Spleen (tissue), 11 donors: ENCODE data around the gene MRPL38. TPM values are rescaled to one million over a fixed set of nuclear protein-coding genes. Genes with fewer than 3 reads are reported as not detected.

Source experiments
- DNase-seq: peaks from one replicate; pipeline ENCODE4 v3.0.0-alpha.2; 2020
- H3K27ac ChIP-seq, 8 donors: fragments of 200-600 bp; sonication (generic) in 7 of 8; 1 replicate in 4 of 8; 2 replicates in 4 of 8; pipeline versions ENCODE4 v1.5.0 to v1.8.0; 2016 to 2021; ENCODE audit warnings: inconsistent platforms in 4 of 8, mild to moderate bottlenecking in 4 of 8, moderate library complexity in 1 of 8
- H3K27me3 ChIP-seq, 7 donors: fragments of 200-600 bp; sonication (generic) in 6 of 7; replicated peaks in 1 of 7; 1 replicate in 4 of 7; 2 replicates in 3 of 7; pipeline versions ENCODE4 v1.5.0 to v1.8.0; 2016 to 2021; ENCODE audit warnings: inconsistent platforms in 3 of 7, mild to moderate bottlenecking in 1 of 7
- H3K36me3 ChIP-seq, 6 donors: fragments of 200-600 bp; sonication (generic) in 5 of 6; 1 replicate in 4 of 6; 2 replicates in 2 of 6; pipeline versions ENCODE4 v1.5.0 to v1.8.0; 2016 to 2021; ENCODE audit warnings: inconsistent platforms in 2 of 6
- H3K4me1 ChIP-seq, 6 donors: fragments of 200-600 bp; sonication (generic) in 5 of 6; 1 replicate in 3 of 6; 2 replicates in 3 of 6; pipeline versions ENCODE4 v1.5.0 to v1.8.0; 2016 to 2021; ENCODE audit warnings: inconsistent platforms in 3 of 6
- H3K4me3 ChIP-seq, 8 donors: fragments of 200-600 bp; sonication (generic) in 7 of 8; 1 replicate in 4 of 8; 2 replicates in 4 of 8; pipeline versions ENCODE4 v1.5.0 to v1.8.0; 2016 to 2021; ENCODE audit warnings: inconsistent platforms in 4 of 8, mild to moderate bottlenecking in 4 of 8, moderate library complexity in 2 of 8
- H3K9me3 ChIP-seq, 8 donors: fragments of 200-600 bp; sonication (generic) in 7 of 8; 1 replicate in 4 of 8; 2 replicates in 4 of 8; pipeline versions ENCODE4 v1.5.0 to v1.8.0; 2016 to 2021; ENCODE audit warnings: inconsistent platforms in 4 of 8
- CTCF ChIP-seq, 11 experiments: fragments of 200-600 bp in 7 of 11; fragments of 450-650 bp in 4 of 11; sonication (generic) in 4 of 11; IDR thresholded peaks in 8 of 11; conservative IDR thresholded peaks in 3 of 11; 1 replicate in 7 of 11; 2 replicates in 4 of 11; pipeline versions ENCODE4 v1.4.0 to v1.8.0; 2016 to 2021; ENCODE audit warnings: antibody characterized with exemption in 11 of 11, inconsistent platforms in 4 of 11, mild to moderate bottlenecking in 1 of 11
- POLR2A ChIP-seq, 3 donors: fragments of 450-650 bp; IDR thresholded peaks; one replicate each; pipeline ENCODE4 v1.5.1; 2017; ENCODE audit warnings: antibody characterized with exemption in 3 of 3, mild to moderate bottlenecking in 1 of 3
- POLR2AphosphoS5 ChIP-seq, 3 donors: sonication (generic); formaldehyde crosslinking; IDR thresholded peaks; one replicate each; pipeline ENCODE4 v1.5.1; 2017; ENCODE audit warnings: antibody characterized with exemption in 3 of 3
- WGBS, 5 donors: extraction: QIAGEN DNeasy Blood & Tissue Kit in 3 of 5; methylation state at CpG; one replicate each; pipeline versions ENCODE4 v1.1.5 to v1.1.7; 2013 to 2018; 5-methylcytosine and 5-hydroxymethylcytosine counted together
- intact Hi-C: fragments of 100-400 bp; cut with DNase I; formaldehyde crosslinking; loops from one replicate; pipeline ENCODE4 v1.15.0; 2023; ENCODE audit warnings: low total_unique reads
- polyA plus RNA-seq, 3 donors: library from polyadenylated mRNA; stranded (reverse); fragments of 200-250 nt; gene quantifications; one replicate each; pipeline ENCODE4 v1.2.1, GENCODE V29; 2013
- total RNA-seq, 7 donors: library from RNA; depleted of rRNA in 3 of 7; stranded (reverse); fragments of >200 nt in 3 of 7; fragmentation: NEBNext Ultra II Directional in 4 of 7; extraction: Animal tissue kit (Norgen Biotek cat#: 25700) in 4 of 7; gene quantifications; one replicate each; pipeline versions ENCODE4 v1.1.0 to v1.2.1, GENCODE V29; 2016 to 2021
- donor health status: healthy with polysubstance abuse.
- donor health status: DM: no; HTN: no; CAD: no; lungs with moderate emphysema.
- donor health status: DM: no; HTN: no; CAD: no.
- donor health status: Bipolar disorder and iron deficiency.
- donor health status: healthy.
- donor health status: DM: no; HTN: no; CAD: no.
- donor health status: DM: yes; HTN: yes; CAD: no.

The MRPL38 gene
- total and polyA plus RNA-seq, 10 donors: 40.1 to 90.6 (median 76.6) TPM

DNA sequence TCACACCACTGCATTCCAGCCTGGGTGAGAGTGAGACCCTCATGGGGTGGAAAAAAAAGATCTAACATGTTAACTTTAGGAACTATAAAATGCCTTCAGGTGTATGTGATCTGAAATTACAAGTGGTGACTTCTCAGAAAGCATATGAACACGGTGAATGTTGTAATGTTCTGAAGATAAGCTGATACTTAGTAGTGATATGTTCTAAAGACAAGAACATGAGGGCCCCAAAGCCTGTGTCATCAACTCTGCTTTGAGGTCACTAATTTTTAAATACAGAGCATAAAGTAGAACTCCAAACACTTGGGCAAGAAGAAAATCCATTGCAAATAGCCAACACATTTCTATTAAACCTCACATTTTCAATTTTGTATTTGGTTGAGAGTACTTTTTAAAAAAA is 38.8 kb upstream of the MRPL38 start:
- H3K4me3 ChIP-seq: no peak overlapping the region
- no peak for DNase-seq
- 85 to 100% (median 92%) methylated on average over 1 of the region's 1 CpG for WGBS, 5 donors
- H3K4me1 ChIP-seq: peaks cover 0 to 22% (median 16%) of the 10 kb centered on the region in 6 donors
- H3K9me3 ChIP-seq: no peaks in the 10 kb centered on the region
- intact Hi-C loops: no loop called here
- no peak for TF ChIP-seq POLR2A (IDR thresholded peaks at IDR 0.05)
- no peak for TF ChIP-seq CTCF (IDR thresholded peaks at IDR 0.05 in 8 of 11, conservative IDR thresholded peaks at IDR 0.05 in 3 of 11)
- no peak for TF ChIP-seq POLR2AphosphoS5 (IDR thresholded peaks at IDR 0.05)
- H3K27me3 ChIP-seq: no peaks in the 10 kb centered on the region
- no peak overlapping the region for H3K27ac ChIP-seq
- peaks cover 0 to 59% (median 29%) of the 10 kb centered on the region in 6 donors for H3K36me3 ChIP-seq

DNA sequence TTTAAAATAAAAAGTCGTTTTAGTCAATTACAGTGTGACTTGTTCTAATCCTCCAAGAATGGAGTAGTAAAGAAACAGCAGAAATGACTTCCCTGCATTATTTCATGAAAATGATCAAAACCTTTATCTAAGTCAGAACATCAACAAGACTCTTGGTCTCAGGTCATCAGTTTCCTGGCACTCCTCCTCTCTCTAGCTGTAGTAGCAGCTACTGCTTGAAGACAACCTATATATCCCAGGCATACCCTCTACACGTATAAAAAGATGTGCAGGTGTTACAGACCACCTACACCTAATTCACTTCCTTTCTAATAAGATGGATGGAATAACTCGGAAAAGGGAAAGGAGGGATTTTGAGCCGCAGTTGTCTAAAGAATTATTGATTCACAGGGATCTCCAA is 37.8 kb upstream of the MRPL38 start:
- DNase-seq: no peak
- Histone ChIP-seq H3K36me3 (peaks cover 0 to 49% (median 19%) of the 10 kb centered on the region in 6 donors), H3K9me3 (no peaks in the 10 kb centered on the region), H3K4me1 (peaks cover 0 to 22% (median 16%) of the 10 kb centered on the region in 6 donors), H3K4me3 (no peak overlapping the region), H3K27ac (no peak overlapping the region), H3K27me3 (no peaks in the 10 kb centered on the region)
- intact Hi-C loops: no loop called here
- 88 to 96% (median 94%) methylated on average over 4 of the region's 4 CpGs for WGBS, 5 donors
- no peak for TF ChIP-seq POLR2AphosphoS5 (IDR thresholded peaks at IDR 0.05)
- no peak for TF ChIP-seq CTCF (IDR thresholded peaks at IDR 0.05 in 8 of 11, conservative IDR thresholded peaks at IDR 0.05 in 3 of 11)
- TF ChIP-seq POLR2A (IDR thresholded peaks at IDR 0.05): no peak

DNA sequence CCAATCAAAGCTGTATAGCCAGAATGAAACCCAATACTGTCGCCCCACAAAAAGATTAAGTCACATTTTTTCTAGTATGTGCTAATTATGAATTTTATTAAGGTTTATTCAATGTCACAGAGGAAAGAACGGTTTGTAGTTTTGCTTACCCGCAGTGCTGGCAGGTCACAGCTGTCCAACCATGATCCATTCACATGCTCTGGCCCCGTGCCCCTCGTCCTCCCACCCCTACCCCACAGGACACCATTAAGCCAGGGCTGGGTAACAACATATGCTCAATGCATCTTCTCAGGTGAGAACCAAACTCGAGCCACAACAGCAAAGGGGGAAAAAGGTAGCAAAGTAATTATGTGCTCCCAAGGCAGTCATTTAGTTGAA is 36.7 kb upstream of the MRPL38 start:
- no peak for DNase-seq
- Histone ChIP-seq H3K4me1 (peaks cover 0 to 22% (median 16%) of the 10 kb centered on the region in 6 donors), H3K4me3 (peak overlapping the region in 6 of 8 donors; percentile 59 to 96 (median 74)), H3K9me3 (no peaks in the 10 kb centered on the region), H3K36me3 (peaks cover 0 to 39% (median 9%) of the 10 kb centered on the region in 6 donors), H3K27me3 (no peaks in the 10 kb centered on the region), H3K27ac (peak overlapping the region in 5 of 8 donors; percentile 66 to 89 (median 80))
- intact Hi-C loops: no loop called here
- TF ChIP-seq POLR2A (IDR thresholded peaks at IDR 0.05) (no peak), POLR2AphosphoS5 (IDR thresholded peaks at IDR 0.05) (no peak), CTCF (IDR thresholded peaks at IDR 0.05 in 8 of 11, conservative IDR thresholded peaks at IDR 0.05 in 3 of 11) (no peak)
- WGBS, 5 donors: 50 to 67% (median 63%) methylated on average over 6 of the region's 6 CpGs

DNA sequence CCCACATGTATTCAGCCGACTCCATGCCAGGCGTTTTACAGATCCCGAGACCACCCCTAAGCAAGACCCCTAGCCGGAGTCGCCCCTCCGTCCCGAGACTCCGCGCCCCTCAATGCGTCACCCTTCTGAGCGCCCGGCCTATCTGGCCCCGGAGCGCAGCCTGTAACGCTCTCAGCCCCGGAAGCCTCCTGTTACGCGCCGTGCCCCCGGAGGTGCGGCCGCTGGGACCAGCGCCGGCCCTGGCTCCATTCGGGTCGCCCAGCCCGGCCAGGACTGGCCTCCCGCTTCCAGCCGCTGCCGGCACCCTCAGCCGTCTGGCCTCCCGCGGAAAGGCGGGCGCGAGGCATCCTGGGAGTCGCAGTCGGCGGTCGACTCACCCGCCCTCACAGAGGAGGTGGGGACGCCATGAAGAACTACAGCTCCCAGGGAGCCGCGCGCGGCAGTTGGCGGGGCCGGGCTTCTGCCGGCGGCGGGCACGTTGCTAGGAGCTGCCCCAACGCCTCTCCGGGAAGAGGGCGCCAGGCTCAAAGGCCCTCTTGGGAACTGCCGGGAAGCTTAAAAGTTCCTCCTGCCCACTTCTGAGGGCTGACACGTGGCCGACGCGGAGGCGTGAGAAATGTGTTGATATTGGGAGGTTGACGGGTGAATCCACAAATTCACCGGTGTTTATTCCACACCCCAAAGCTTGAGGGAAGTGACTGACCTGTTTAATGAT is 36.2 kb upstream of the MRPL38 start, which contains the start of gene FBF1:
TSS of gene FBF1 (minus strand) at position 316 of the 715 bp plus-strand sequence. CDS start 2,893 bp downstream, outside the sequence.
- TF ChIP-seq POLR2A (IDR thresholded peaks at IDR 0.05) (peak in 2 of 3 donors; percentile 45 to 55), CTCF (IDR thresholded peaks at IDR 0.05 in 8 of 11, conservative IDR thresholded peaks at IDR 0.05 in 3 of 11) (peak in 4 of 11 experiments; percentile 16 to 26 (median 16)), POLR2AphosphoS5 (IDR thresholded peaks at IDR 0.05) (peak; percentile 96 to 97 (median 97))
- H3K4me1 ChIP-seq: peaks cover 0 to 22% (median 16%) of the 10 kb centered on the region in 6 donors
- no peaks in the 10 kb centered on the region for H3K27me3 ChIP-seq
- H3K9me3 ChIP-seq: no peaks in the 10 kb centered on the region
- H3K4me3 ChIP-seq: peak within 1 kb of the TSS; percentile 49 to 96 (median 74)
- 0 to 2% (median 0%) methylated on average over 19 to 63 of the region's 63 CpGs for WGBS, 5 donors
- H3K27ac ChIP-seq: peak within 1 kb of the TSS; percentile 46 to 89 (median 73)
- peak; percentile 99 for DNase-seq
- peaks cover 0 to 33% (median 4%) of the 10 kb centered on the region in 6 donors for H3K36me3 ChIP-seq
- intact Hi-C loops: no loop called here
